Left cardiac atrium (tissue), 4 donors: Measurements from ENCODE around the gene DENR. TPM values are rescaled to one million over a fixed set of nuclear protein-coding genes. Genes with fewer than 3 reads are reported as not detected.
"Not testable (repeated sequence)": the region's sequence is repeated elsewhere in the genome, so short reads cannot be mapped to it uniquely, and the experiment has no call there.

ENCODE experiments used
- ATAC-seq, 2 donors: fragments of 200-7000 bp; cut with Tn5 transposase; one replicate each; pipeline ENCODE4 v1.9.1; 2020; ENCODE audit warnings: mild to moderate bottlenecking in 2 of 2, moderate library complexity in 2 of 2
- DNase-seq: peaks from one replicate; pipeline ENCODE4 v3.0.0-alpha.2; 2020
- intact Hi-C, 2 donors: fragments of 100-400 bp; cut with DNase I; formaldehyde crosslinking; loops; one replicate each; pipeline versions ENCODE4 v1.14.1 to v1.15.1; 2022 to 2023
- total RNA-seq, 2 donors: library from RNA; stranded (reverse); fragmentation: NEBNext Ultra II Directional; extraction: Animal tissue kit (Norgen Biotek cat#: 25700); gene quantifications; one replicate each; pipeline ENCODE4 v1.2.1, GENCODE V29; 2021
- donor health status: DM: no; HTN: yes; CAD: no.
- donor health status: DM: no; HTN: yes; CAD: no; lungs with severe emphysema.
- donor health status: DM: yes; HTN: yes; CAD: no.
- donor health status: Dilated cardiomyopathy.

DENR gene
- total RNA-seq, 2 donors from 2014 or later: 22.9 to 26.5 TPM

DNA sequence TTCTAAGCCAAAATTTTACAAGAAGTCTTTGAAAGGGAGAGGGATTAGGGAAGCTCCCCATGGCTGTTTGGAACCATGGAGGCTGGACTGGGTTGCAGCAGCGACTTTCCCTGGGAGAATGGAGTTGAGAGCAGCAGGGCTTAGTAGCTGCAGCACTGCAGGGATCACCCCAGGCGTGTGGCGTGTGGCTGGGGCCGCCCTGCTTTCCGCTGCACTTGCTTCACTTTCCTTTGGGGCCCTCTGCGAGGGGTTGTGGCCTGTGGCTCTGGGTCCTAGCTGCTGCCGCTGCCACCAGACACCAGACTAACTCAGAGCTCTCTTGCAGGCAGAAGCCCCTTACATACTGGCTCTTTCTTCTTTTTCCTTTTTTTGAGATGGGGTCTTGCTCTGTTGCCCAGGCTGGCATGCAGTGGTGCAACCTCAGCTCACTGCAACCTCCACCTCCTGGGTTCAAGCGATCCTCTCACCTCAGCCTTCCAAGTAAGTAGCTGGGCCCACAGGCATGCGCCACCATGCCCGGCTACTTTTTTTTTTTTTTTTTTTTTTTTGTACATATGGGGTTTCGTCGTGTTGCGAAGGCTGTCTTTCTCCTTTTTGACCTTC is 47.1 kb downstream of the DENR start:
- no peak for ATAC-seq
- no peak for DNase-seq
- intact Hi-C loops: loop anchor here in 1 of 2 donors (5.0 to 10.0 kb wide), 2 partner anchors 55 to 153 kb away; no protein-coding TSS in a partner anchor

DNA sequence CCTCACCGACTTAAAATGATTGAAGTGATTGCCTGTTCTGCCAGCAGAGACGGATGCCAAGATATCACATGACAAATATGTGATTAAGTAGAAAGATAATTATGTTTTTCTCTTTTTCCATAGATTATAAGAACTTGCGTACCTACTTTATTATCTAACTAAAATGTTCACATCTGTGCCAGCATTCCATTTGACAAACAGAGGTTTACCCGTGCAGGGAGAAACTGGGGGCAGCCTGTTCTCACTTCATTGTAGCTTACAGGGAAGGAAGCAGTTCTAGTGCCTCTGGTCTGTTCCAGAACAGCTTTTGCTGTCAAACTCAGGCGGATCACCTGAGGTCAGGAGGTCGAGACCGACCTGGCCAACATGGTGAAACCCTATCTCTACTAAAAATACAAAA is 51.3 kb downstream of the DENR start:
- intact Hi-C loops: no loop called here
- no peak for DNase-seq

DNA sequence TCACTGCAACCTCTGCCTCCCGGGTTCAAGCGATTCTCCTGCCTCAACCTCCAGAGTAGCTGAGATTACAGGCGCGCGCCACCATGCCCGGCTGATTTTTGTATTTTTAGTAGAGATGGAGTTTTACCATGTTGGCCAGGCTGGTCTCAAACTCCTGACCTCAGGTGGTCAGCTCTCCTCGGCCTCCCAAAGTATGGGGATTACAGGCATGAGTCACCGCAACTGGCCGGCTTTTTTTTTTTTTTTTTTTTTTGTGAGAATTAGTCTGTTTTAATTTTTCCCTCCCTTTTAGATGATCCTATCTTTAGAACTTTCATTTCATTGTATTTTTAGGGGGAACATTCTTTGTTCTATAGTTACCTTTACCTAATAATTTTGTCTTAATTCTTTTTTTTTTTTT is 52.3 kb downstream of the DENR start:
- intact Hi-C loops, ATAC-seq, DNase-seq: not testable (repeated sequence)

More for the DNA sequence above, 51.3 kb downstream of the DENR start:
- no peak for ATAC-seq

DNA sequence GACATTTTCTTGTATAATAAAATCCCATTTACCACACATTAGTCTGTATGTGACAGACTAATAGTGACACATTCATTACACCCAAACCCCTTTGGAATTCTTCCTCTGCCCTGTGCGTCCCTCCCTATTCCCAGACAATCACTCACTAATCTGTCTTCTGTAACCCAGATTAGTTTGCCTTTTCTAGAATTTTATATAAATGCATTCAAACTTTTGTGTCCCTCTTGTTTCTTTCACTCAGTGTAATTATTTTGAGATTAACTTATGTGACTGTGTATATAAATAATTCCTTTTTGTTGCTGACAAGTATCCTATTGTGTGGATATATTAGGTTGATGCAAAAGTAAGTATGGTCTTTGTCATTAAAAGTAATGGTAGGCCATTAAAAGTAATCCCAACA is 55.0 kb downstream of the DENR start:
- no peak for ATAC-seq
- intact Hi-C loops: no loop called here
- DNase-seq: no peak

DNA sequence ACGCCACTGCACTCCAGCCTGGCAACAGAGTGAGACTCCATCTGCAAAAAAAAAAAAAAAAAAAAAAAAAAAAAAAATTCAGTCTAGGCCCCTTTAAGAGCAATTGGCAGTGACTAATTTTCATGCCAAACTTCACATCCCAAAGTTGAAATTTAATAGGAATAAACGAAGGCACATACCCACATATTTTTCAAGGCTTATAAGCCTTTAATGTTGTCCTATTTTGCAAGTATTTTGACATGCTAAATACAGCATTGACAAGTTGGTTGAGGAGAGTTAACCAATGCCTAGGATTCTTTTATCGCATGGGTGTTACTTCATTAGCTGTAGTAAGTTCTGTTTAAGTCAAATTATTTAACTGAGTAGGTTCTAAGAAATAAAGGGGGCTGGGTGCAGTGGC is 59.2 kb downstream of the DENR start:
- DNase-seq (no peak), ATAC-seq (no peak)
- intact Hi-C loops: no loop called here

DNA sequence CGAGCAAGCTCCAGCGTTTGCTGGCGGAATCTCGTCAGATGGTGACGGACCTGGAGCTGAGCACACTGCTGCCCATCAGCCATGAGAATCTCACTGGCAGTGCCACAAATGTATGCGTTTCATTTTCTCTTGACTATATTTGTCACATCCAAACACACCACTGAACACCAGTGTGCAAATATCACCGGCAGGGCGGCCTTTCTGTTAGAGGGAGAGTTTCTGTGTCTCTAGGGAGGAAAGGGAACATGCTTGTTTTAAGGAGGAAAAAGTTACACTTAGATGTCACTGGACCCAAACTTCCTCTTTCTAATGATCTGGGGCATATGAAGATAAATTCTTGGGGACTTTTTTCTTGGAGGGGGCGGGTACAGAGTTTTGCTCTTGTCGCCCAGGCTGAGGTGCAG is 60.7 kb downstream of the DENR start:
- no peak for ATAC-seq

DNA sequence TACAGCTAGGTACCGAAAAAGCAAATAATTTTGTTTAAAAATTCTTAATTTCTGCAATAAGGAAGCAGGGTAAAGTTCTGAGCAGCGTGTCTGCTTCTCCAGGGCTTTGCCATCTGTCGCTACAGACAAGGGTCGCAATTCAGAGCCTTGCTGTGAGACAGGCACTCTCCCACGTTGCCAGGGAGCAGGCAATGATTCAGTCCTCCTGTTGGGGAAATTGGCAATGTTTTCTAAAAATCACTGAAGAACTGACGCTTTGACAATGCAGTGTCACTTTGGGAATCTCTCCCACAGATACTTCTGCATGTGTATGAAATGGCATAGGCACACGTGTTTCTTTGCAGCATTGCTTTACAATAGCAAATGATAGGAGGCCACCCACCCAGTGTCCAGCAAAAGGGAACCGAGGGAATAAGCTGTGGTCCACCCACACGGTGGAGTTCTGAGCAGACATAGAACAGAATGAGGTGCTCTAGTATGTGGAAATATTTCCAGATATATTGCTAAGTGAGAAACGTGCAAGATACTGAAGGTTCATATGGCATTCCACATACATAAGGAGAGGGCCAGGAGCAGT is 66.7 kb downstream of the DENR start:
- DNase-seq: no peak
- intact Hi-C loops: no loop called here
- no peak for ATAC-seq

More for the DNA sequence above, 60.7 kb downstream of the DENR start:
- intact Hi-C loops: no loop called here
- DNase-seq: no peak

DNA sequence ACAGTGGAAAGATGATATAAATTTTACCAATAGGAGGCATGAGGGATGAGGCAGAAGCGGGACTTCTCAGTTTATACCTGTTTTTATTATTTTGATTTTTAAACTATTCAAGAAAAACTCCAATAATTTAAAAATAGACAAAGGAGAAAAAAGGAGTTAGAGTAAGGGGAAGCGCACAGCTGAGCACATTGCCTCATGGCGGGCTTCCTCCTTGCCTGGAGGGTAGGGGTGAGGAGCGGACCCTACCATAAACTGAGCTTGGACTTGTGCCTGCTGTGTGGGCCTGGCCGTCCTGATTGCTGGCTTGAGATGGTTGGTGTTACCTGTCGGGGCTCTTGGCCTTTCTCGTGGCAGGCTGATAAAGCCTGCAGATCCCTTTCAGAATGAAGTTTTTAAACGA is 67.5 kb downstream of the DENR start:
- intact Hi-C loops: no loop called here
- ATAC-seq (no peak), DNase-seq (no peak)

Other genes starting within 250 kb of the DENR start
- 10 to 100 TPM; 35.8 to 43.8 TPM for gene RSRC2, start 225.9 kb upstream of the DENR start, total RNA-seq
- gene KNTC1, start 225.6 kb upstream of the DENR start, total RNA-seq: 1 to 10 TPM; 4.1 to 5.7 TPM
- gene HCAR2, start 49.5 kb upstream of the DENR start, total RNA-seq: 1 to 10 TPM; 3.3 to 4.4 TPM
- gene HCAR3, start 36.0 kb upstream of the DENR start, total RNA-seq: 1 to 10 TPM in 1 of 2 donors, under 1 TPM in 1; 0.29 to 1.4 TPM
- 1 to 10 TPM in 1 of 2 donors, under 1 TPM in 1; 0.50 to 1.4 TPM for gene HCAR1, start 22.0 kb upstream of the DENR start, total RNA-seq
- gene CCDC62, start 21.7 kb downstream of the DENR start, total RNA-seq: under 1 TPM; 0.74 to 0.81 TPM
- 10 to 100 TPM; 24.9 to 38.9 TPM for gene HIP1R, start 82.6 kb downstream of the DENR start, total RNA-seq
- gene VPS37B, start 143.3 kb downstream of the DENR start, total RNA-seq: 10 to 100 TPM; 20.5 to 22.7 TPM
- 1 to 10 TPM; 5.7 to 5.8 TPM for gene ABCB9, start 213.6 kb downstream of the DENR start, total RNA-seq
- 10 to 100 TPM; 10.5 to 14.1 TPM for gene OGFOD2, start 222.4 kb downstream of the DENR start, total RNA-seq
- gene ARL6IP4, start 227.9 kb downstream of the DENR start, total RNA-seq: 100 to 1,000 TPM; 159 to 176 TPM